M059J (cell line): ENCODE measurements around the gene ZNF785. TPM values are rescaled to one million over a fixed set of nuclear protein-coding genes. Genes with fewer than 3 reads are reported as not detected.
"Not testable (repeated sequence)": the region's sequence is repeated elsewhere in the genome, so short reads cannot be mapped to it uniquely, and the experiment has no call there.

Experiments
- DNase-seq: peaks from one replicate; pipeline ENCODE4 v3.0.0-alpha.2; 2012; ENCODE audit warnings: low read depth
- total RNA-seq: library from RNA; depleted of rRNA; stranded (reverse); fragments of >200 nt; shearing (Covaris generic); gene quantifications from 2 replicates; pipeline ENCODE4 v1.2.3, GENCODE V29; 2014; rRNA removed

Gene ZNF785
- total RNA-seq, 1 experiment from 2014 or later: 6.3 TPM

GRCh38 chr16:30539986-30540526 lies 45.4 kb downstream of the ZNF785 start:
- not testable (repeated sequence) for DNase-seq

- DNase-seq: no peak
These were observed 46.2 kb downstream of the ZNF785 start for GRCh38 chr16:30539000-30539964.

GRCh38 chr16:30536391-30537024 lies 49.0 kb downstream of the ZNF785 start:
- not testable (repeated sequence) for DNase-seq

- DNase-seq: peak; percentile 58
These were observed 49.7 kb downstream of the ZNF785 start for GRCh38 chr16:30535777-30536190.

GRCh38 chr16:30535106-30535776 lies 50.3 kb downstream of the ZNF785 start:
- peak; percentile 13 for DNase-seq

- peak; percentile 83 for DNase-seq
These were observed 51.0 kb downstream of the ZNF785 start, which contains the start of gene ZNF747 for GRCh38 chr16:30534368-30535105. Gene ZNF747, minus strand, starts transcription at chr16:30534858. Its CDS starts 179 bp downstream, at chr16:30534679.

GRCh38 chr16:30533748-30534367 lies 51.6 kb downstream of the ZNF785 start:
- DNase-seq: no peak

- no peak for DNase-seq
These were observed 52.4 kb downstream of the ZNF785 start for GRCh38 chr16:30533146-30533522.

GRCh38 chr16:30532285-30533145 lies 53.0 kb downstream of the ZNF785 start:
- DNase-seq: no peak

Other genes with a start within 250 kb of the ZNF785 start
- gene CD2BP2, start 230.4 kb downstream of the ZNF785 start, total RNA-seq: 34.8 and 64.7 TPM in 2 replicates
- gene TBC1D10B, start 215.2 kb downstream of the ZNF785 start, total RNA-seq: 25.6 and 45.1 TPM in 2 replicates
- not detected in 2 replicates for gene MYL11, start 210.9 kb downstream of the ZNF785 start, total RNA-seq
- 0.17 TPM in 1 of 2 replicates, not detected in the other for gene SEPTIN1, start 203.1 kb downstream of the ZNF785 start, total RNA-seq
- gene ZNF48, start 190.3 kb downstream of the ZNF785 start, total RNA-seq: 5.9 and 10.6 TPM in 2 replicates
- gene ZNF771, start 178.1 kb downstream of the ZNF785 start, total RNA-seq: 7.1 and 21.8 TPM in 2 replicates
- 32.2 and 42.9 TPM in 2 replicates for gene DCTPP1, start 155.7 kb downstream of the ZNF785 start, total RNA-seq
- gene SEPHS2, start 139.8 kb downstream of the ZNF785 start, total RNA-seq: 5.9 and 11.3 TPM in 2 replicates
- not detected in 2 replicates for gene ITGAL, start 113.0 kb downstream of the ZNF785 start, total RNA-seq
- 30.8 and 49.9 TPM in 2 replicates for gene ZNF768, start 59.1 kb downstream of the ZNF785 start, total RNA-seq
- 3.1 and 7.5 TPM in 2 replicates for gene ZNF747, start 50.8 kb downstream of the ZNF785 start, total RNA-seq
- gene ZNF764, start 27.3 kb downstream of the ZNF785 start, total RNA-seq: 3.8 and 9.4 TPM in 2 replicates
- 7.6 and 10.5 TPM in 2 replicates for gene ZNF688, start 14.0 kb downstream of the ZNF785 start, total RNA-seq
- 9.9 and 12.7 TPM in 2 replicates for gene ZNF689, start 24.7 kb upstream of the ZNF785 start, total RNA-seq
- 6.1 and 14.1 TPM in 2 replicates for gene PRR14, start 65.3 kb upstream of the ZNF785 start, total RNA-seq
- 7.5 and 14.2 TPM in 2 replicates for gene FBRS, start 72.7 kb upstream of the ZNF785 start, total RNA-seq
- 6.9 and 11.7 TPM in 2 replicates for gene SRCAP, start 113.5 kb upstream of the ZNF785 start, total RNA-seq
- gene PHKG2, start 162.7 kb upstream of the ZNF785 start, total RNA-seq: 39.6 and 57.4 TPM in 2 replicates
- 4.8 and 5.2 TPM in 2 replicates for gene CFAP119, start 176.4 kb upstream of the ZNF785 start, total RNA-seq
- 72.4 and 104 TPM in 2 replicates for gene RNF40, start 176.6 kb upstream of the ZNF785 start, total RNA-seq
- gene ZNF629, start 201.5 kb upstream of the ZNF785 start, total RNA-seq: 10.9 and 23.0 TPM in 2 replicates